Keratinocyte (primary cell): ENCODE measurements around the gene RNF123. TPM values are rescaled to one million over a fixed set of nuclear protein-coding genes. Genes with fewer than 3 reads are reported as not detected.

ENCODE experiments used
- DNase-seq: peaks from one replicate; pipeline ENCODE4 v3.0.0-alpha.2; 2011; ENCODE audit warnings: low read depth, missing footprints, low spot score
- FAIRE-seq: peaks from 2 replicates; lab custom pipeline; 2011; peaks lifted over from hg19 to GRCh38; lab: Jason Lieb, UNC
- H2AFZ ChIP-seq: 2 replicates; pipeline ENCODE4 v1.6.0; 2012; ENCODE audit warnings: low read length, control low read depth, inconsistent platforms; ENCODE audit not compliant: control insufficient read depth
- H3K27ac ChIP-seq: 2 replicates; pipeline ENCODE4 v1.5.1; 2011; ENCODE audit warnings: low read length; ENCODE audit not compliant: control insufficient read depth, insufficient read depth
- H3K27me3 ChIP-seq: 3 replicates; pipeline ENCODE4 v1.6.0; 2011; ENCODE audit warnings: low read length; ENCODE audit not compliant: control insufficient read depth, insufficient read depth; ENCODE audit errors: extremely low read depth
- H3K36me3 ChIP-seq, 2 experiments: 2 replicates in 1 of 2; 3 replicates in 1 of 2; pipeline ENCODE4 v1.5.1; 2011; ENCODE audit warnings: low read length in 2 of 2, mild to moderate bottlenecking in 1 of 2; ENCODE audit not compliant: control insufficient read depth in 2 of 2, insufficient read depth in 2 of 2; ENCODE audit errors: extremely low read depth in 1 of 2
- H3K4me1 ChIP-seq: 3 replicates; pipeline ENCODE4 v1.5.1; 2011; ENCODE audit warnings: low read length; ENCODE audit not compliant: control insufficient read depth, insufficient read depth; ENCODE audit errors: extremely low read depth
- H3K4me2 ChIP-seq: 3 replicates; pipeline ENCODE4 v1.6.0; 2011; ENCODE audit warnings: low read depth, low read length; ENCODE audit not compliant: control insufficient read depth, insufficient read depth; ENCODE audit errors: extremely low read depth
- H3K4me3 ChIP-seq, 3 experiments: fragments of 200-600 bp in 1 of 3; sonication (generic) in 1 of 3; 2 replicates in 2 of 3; 3 replicates in 1 of 3; pipeline ENCODE4 v1.5.1; 2011 to 2016; ENCODE audit warnings: low read length in 3 of 3, mild to moderate bottlenecking in 3 of 3, control low read depth in 2 of 3, inconsistent platforms in 1 of 3, low read depth in 1 of 3, mixed read lengths in 1 of 3, mixed run types in 1 of 3, moderate library complexity in 1 of 3; ENCODE audit not compliant: control insufficient read depth in 2 of 3, insufficient read depth in 2 of 3; ENCODE audit errors: extremely low read depth in 1 of 3
- H3K79me2 ChIP-seq: 2 replicates; pipeline ENCODE4 v1.6.0; 2012; ENCODE audit warnings: low read length; ENCODE audit not compliant: control insufficient read depth, insufficient read depth
- H3K9ac ChIP-seq: 3 replicates; pipeline ENCODE4 v1.6.0; 2011; ENCODE audit warnings: low read length; ENCODE audit not compliant: control insufficient read depth, insufficient read depth; ENCODE audit errors: extremely low read depth
- H3K9me1 ChIP-seq: 3 replicates; pipeline ENCODE4 v1.6.0; 2011; ENCODE audit warnings: low read length; ENCODE audit not compliant: control insufficient read depth, insufficient read depth; ENCODE audit errors: extremely low read depth
- H3K9me3 ChIP-seq: 2 replicates; pipeline ENCODE4 v1.5.1; 2012; ENCODE audit warnings: low read depth, low read length; ENCODE audit not compliant: control insufficient read depth
- H4K20me1 ChIP-seq: 3 replicates; pipeline ENCODE4 v1.6.0; 2011; ENCODE audit warnings: low read length; ENCODE audit not compliant: control insufficient read depth, insufficient read depth; ENCODE audit errors: extremely low read depth
- EZH2 ChIP-seq: IDR thresholded peaks from one replicate; pipeline ENCODE4 v1.6.1; 2012; ENCODE audit warnings: inconsistent platforms, mild to moderate bottlenecking, low read length, moderate library complexity
- dilution Hi-C: fragments of 300-500 bp; cut with MboI; formaldehyde crosslinking; loops from one replicate; pipeline ENCODE4 v1.7.0; 2020; ENCODE audit warnings: low sequenced_read_pairs; ENCODE audit not compliant: extremely low pct_ligation_motif_present
- polyA plus RNA-seq, 5 experiments: library from polyadenylated mRNA; depleted of rRNA in 3 of 5; stranded (reverse) in 3 of 5; stranded (forward) in 1 of 5; unstranded in 1 of 5; fragments of >200 nt; gene quantifications; 1 replicate in 1 of 5; 2 replicates in 3 of 5; 3 replicates in 1 of 5; pipeline versions ENCODE4 v1.2.1 to v1.2.3, GENCODE V29; 2011 to 2012; ENCODE audit warnings: missing spikeins in 2 of 5, low read depth in 1 of 5, low replicate concordance in 1 of 5
- TF ChIP-seq, protein P1 (sequence below), 3 experiments: IDR thresholded peaks in 1 of 3; conservative IDR thresholded peaks in 1 of 3; optimal IDR thresholded peaks in 1 of 3; 2 replicates in 2 of 3; 3 replicates in 1 of 3; pipeline versions ENCODE3 to v1.5.1; 2011; ENCODE audit warnings: low read length in 3 of 3, mild to moderate bottlenecking in 3 of 3, moderate library complexity in 2 of 3, control low read depth in 1 of 3, inconsistent platforms in 1 of 3; ENCODE audit not compliant: insufficient read depth in 2 of 3; ENCODE audit errors: extremely low read depth in 1 of 3

RNF123 gene
- polyA plus RNA-seq, 1 donor (not counting 4 experiments of a cell fraction or from before 2014, with no cell fraction given) = 18.1 TPM

DNA sequence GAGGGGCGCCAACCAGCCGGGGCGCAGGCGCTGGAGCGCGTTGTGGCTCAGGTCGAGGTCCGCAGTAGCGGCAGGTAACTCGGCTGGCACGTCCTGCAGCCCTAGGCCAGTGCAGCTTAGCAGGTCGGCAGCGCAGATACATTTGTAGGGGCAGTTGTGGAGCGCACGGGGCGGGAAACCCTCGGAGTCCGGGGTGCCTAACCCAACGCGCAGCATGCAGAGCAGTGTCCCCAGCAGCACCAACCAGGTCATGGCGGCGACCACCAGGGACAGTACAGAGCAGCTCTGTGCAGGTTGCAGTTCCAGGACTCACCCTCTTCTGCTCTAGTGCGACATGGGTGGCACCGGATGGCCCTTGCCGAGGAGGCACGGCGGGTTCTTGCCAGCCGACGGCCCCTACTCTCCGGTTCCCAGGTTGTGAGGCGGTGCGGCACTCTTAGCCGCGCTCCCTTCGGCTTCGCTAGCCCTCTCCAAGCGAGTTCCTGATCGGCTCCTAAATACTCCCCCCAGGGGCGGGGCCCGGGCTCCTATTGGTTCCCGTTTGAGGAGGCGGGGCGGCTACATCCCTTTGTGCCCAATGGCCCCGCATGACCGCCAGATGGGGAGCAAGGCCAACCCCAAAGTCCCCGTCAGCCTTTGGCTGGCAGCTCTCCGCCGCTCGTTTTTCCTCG lies 30.0 kb downstream of the RNF123 start, which contains the start of gene AMIGO3:
Gene AMIGO3 (minus strand): TSS at position 471 of the 671 bp plus-strand sequence. CDS start 219 bp downstream, at position 252.
- peak within 1 kb of the TSS; percentile 83 for H3K4me2 ChIP-seq
- no peak within 1 kb of the TSS for H3K27ac ChIP-seq
- FAIRE-seq (no peak), DNase-seq (peak; percentile 46)
- no peaks in the 10 kb centered on the region for H3K9me1 ChIP-seq
- peaks cover 14% of the 10 kb centered on the region for H4K20me1 ChIP-seq
- no peak within 1 kb of the TSS for H3K9ac ChIP-seq
- dilution Hi-C loops = no loop called here
- H2AFZ ChIP-seq = no peak within 1 kb of the TSS
- no peaks in the 10 kb centered on the region for H3K27me3 ChIP-seq
- peaks cover 23% of the 10 kb centered on the region in 2 experiments for H3K36me3 ChIP-seq
- peaks cover 17% of the 10 kb centered on the region for H3K79me2 ChIP-seq
- no peaks in the 10 kb centered on the region for H3K9me3 ChIP-seq
- H3K4me1 ChIP-seq = peaks cover 25% of the 10 kb centered on the region
- peak within 1 kb of the TSS; percentile 19 to 51 (median 40) for H3K4me3 ChIP-seq
- no peak for TF ChIP-seq EZH2
- TF ChIP-seq, protein P1, sequence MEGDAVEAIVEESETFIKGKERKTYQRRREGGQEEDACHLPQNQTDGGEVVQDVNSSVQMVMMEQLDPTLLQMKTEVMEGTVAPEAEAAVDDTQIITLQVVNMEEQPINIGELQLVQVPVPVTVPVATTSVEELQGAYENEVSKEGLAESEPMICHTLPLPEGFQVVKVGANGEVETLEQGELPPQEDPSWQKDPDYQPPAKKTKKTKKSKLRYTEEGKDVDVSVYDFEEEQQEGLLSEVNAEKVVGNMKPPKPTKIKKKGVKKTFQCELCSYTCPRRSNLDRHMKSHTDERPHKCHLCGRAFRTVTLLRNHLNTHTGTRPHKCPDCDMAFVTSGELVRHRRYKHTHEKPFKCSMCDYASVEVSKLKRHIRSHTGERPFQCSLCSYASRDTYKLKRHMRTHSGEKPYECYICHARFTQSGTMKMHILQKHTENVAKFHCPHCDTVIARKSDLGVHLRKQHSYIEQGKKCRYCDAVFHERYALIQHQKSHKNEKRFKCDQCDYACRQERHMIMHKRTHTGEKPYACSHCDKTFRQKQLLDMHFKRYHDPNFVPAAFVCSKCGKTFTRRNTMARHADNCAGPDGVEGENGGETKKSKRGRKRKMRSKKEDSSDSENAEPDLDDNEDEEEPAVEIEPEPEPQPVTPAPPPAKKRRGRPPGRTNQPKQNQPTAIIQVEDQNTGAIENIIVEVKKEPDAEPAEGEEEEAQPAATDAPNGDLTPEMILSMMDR (optimal IDR thresholded peaks at IDR 0.05 in 1 of 3, IDR thresholded peaks at IDR 0.05 in 1 of 3, conservative IDR thresholded peaks at IDR 0.05 in 1 of 3; ENCODE audit: extremely low read depth in 1 of 3, insufficient read depth in 2 of 3, low read length in 3 of 3) = peak in 2 of 3 experiments; percentile 37 to 45

- Histone ChIP-seq H3K9me1 (no peaks in the 10 kb centered on the region), H4K20me1 (peaks cover 14% of the 10 kb centered on the region), H3K27ac (no peak overlapping the region), H3K4me3 (no peak overlapping the region), H2AFZ (no peak overlapping the region), H3K9me3 (no peaks in the 10 kb centered on the region), H3K4me1 (peaks cover 28% of the 10 kb centered on the region), H3K27me3 (no peaks in the 10 kb centered on the region), H3K36me3 (peaks cover 13 to 26% of the 10 kb centered on the region in 2 experiments), H3K4me2 (no peak overlapping the region), H3K9ac (no peak overlapping the region), H3K79me2 (peaks cover 17% of the 10 kb centered on the region)
- no peak for FAIRE-seq
- no peak for TF ChIP-seq EZH2
- TF ChIP-seq, protein P1 (optimal IDR thresholded peaks at IDR 0.05 in 1 of 3, IDR thresholded peaks at IDR 0.05 in 1 of 3, conservative IDR thresholded peaks at IDR 0.05 in 1 of 3; ENCODE audit: extremely low read depth in 1 of 3, insufficient read depth in 2 of 3, low read length in 3 of 3) = no peak
- no peak for DNase-seq
- dilution Hi-C loops = no loop called here
These were observed 31.7 kb downstream of the RNF123 start for GRCh38 chr3:49720855-49721595.
